ENCODE measurements around the gene ATP6V1C2.

ATP6V1C2 gene

DNA sequence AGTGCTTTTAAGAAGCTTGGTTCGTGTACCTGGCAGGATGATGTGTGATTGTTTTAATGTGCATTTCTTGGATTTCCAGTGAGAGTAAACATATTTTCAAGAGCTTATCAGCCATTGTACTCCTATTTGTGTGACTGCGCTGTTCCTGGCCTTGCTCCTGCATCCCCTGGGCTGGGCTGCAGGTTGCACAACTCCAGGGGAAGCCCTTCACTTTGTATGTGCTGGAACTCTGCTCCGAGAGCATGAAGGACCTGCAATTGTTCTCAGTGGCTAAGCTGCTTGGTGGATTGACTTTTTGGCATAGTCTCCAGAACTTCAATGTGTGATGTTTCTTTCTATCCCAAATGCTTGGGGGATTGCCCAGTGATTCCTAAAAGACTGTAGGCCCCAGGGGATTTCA, 18.8 kb downstream of the ATP6V1C2 start:
- Histone ChIP-seq H3K36me3 (ENCODE audit: control insufficient read depth in 2 of 2, insufficient read depth in 1 of 2, low read length in 2 of 2) (no peaks in the 10 kb centered on the region), H3K27ac (ENCODE audit: extremely low read depth, low read depth, low read length) (no peak overlapping the region), H3K9me3 (ENCODE audit: control insufficient read depth, insufficient read depth, low read depth, low read length) (no peaks in the 10 kb centered on the region), H3K4me1 (ENCODE audit: control insufficient read depth, insufficient read depth, low read length) (no peaks in the 10 kb centered on the region), H3K4me3 (ENCODE audit: low read depth, low read length) (no peak overlapping the region)
- no peak for TF ChIP-seq ZSCAN16 (tag by site-specific recombination; IDR thresholded peaks at IDR 0.05)
- TF ChIP-seq ZNF335 (tag by site-specific recombination; conservative IDR thresholded peaks at IDR 0.05): no peak
- no peak for TF ChIP-seq ZNF830 (tag by site-specific recombination; IDR thresholded peaks at IDR 0.05; ENCODE audit: low read depth)
- TF ChIP-seq, protein P1, sequence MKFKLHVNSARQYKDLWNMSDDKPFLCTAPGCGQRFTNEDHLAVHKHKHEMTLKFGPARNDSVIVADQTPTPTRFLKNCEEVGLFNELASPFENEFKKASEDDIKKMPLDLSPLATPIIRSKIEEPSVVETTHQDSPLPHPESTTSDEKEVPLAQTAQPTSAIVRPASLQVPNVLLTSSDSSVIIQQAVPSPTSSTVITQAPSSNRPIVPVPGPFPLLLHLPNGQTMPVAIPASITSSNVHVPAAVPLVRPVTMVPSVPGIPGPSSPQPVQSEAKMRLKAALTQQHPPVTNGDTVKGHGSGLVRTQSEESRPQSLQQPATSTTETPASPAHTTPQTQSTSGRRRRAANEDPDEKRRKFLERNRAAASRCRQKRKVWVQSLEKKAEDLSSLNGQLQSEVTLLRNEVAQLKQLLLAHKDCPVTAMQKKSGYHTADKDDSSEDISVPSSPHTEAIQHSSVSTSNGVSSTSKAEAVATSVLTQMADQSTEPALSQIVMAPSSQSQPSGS (tag by site-specific recombination; IDR thresholded peaks at IDR 0.05; ENCODE audit: low read depth): no peak
- no peak for TF ChIP-seq IKZF3 (tag by site-specific recombination; IDR thresholded peaks at IDR 0.05)
- TF ChIP-seq ZFP37 (tag by site-specific recombination; IDR thresholded peaks at IDR 0.05): no peak
- no peak for TF ChIP-seq KLF8 (tag by site-specific recombination; IDR thresholded peaks at IDR 0.05)
- TF ChIP-seq ZNF837 (tag by site-specific recombination; IDR thresholded peaks at IDR 0.05): no peak
- TF ChIP-seq ZNF37A (tag by site-specific recombination; IDR thresholded peaks at IDR 0.05): no peak
- no peak for TF ChIP-seq ZNF16 (tag by site-specific recombination; IDR thresholded peaks at IDR 0.05; ENCODE audit: low read depth)
- TF ChIP-seq ZBTB7A (tag by site-specific recombination; IDR thresholded peaks at IDR 0.05; ENCODE audit: low read depth): no peak
- no peak for TF ChIP-seq ZXDB (tag by site-specific recombination; IDR thresholded peaks at IDR 0.05)
- no peak for TF ChIP-seq ZNF544 (tag by site-specific recombination; IDR thresholded peaks at IDR 0.05)
- TF ChIP-seq, protein P2, sequence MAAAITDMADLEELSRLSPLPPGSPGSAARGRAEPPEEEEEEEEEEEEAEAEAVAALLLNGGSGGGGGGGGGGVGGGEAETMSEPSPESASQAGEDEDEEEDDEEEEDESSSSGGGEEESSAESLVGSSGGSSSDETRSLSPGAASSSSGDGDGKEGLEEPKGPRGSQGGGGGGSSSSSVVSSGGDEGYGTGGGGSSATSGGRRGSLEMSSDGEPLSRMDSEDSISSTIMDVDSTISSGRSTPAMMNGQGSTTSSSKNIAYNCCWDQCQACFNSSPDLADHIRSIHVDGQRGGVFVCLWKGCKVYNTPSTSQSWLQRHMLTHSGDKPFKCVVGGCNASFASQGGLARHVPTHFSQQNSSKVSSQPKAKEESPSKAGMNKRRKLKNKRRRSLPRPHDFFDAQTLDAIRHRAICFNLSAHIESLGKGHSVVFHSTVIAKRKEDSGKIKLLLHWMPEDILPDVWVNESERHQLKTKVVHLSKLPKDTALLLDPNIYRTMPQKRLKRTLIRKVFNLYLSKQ (tag by site-specific recombination; IDR thresholded peaks at IDR 0.05; ENCODE audit: borderline replicate concordance): no peak
- no peak for TF ChIP-seq ZFP41 (tag by site-specific recombination; IDR thresholded peaks at IDR 0.05; ENCODE audit: borderline replicate concordance)
- TF ChIP-seq GLIS2 (tag by site-specific recombination; IDR thresholded peaks at IDR 0.05): no peak
- TF ChIP-seq ZNF626 (tag by site-specific recombination; IDR thresholded peaks at IDR 0.05): no peak
- CTCF ChIA-PET: no interaction called here
- POLR2A ChIA-PET: no interaction called here

DNA sequence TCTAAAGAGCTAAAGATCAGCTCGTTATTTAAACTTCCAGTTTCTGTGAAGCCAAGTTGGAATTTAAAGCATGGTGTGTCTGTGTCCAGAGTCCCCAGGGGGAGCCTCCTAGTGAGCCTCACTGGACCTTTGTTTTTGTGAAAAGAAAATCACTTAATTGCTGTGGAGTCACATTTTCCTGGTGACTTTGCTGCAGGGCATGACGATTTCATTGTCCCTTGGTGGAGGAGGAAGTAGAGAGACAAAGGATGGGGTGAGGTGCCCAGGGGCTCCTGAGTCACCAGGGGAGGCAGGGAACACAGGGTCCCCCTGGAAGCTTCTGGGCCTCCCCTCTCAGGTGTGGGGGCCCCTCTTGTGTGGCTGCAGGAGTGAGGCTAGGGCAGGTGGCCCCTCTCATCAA, 19.7 kb downstream of the ATP6V1C2 start:
- H3K4me1 ChIP-seq (ENCODE audit: control insufficient read depth, insufficient read depth, low read length): no peaks in the 10 kb centered on the region
- CTCF ChIA-PET: no interaction called here
- H3K9me3 ChIP-seq (ENCODE audit: control insufficient read depth, insufficient read depth, low read depth, low read length): no peaks in the 10 kb centered on the region
- TF ChIP-seq ZNF140 (tag by site-specific recombination; IDR thresholded peaks at IDR 0.05) (no peak), ZFP3 (tag by site-specific recombination; IDR thresholded peaks at IDR 0.05; ENCODE audit: low read depth) (no peak), PRDM1 (tag by site-specific recombination; IDR thresholded peaks at IDR 0.05) (no peak), SCRT1 (tag by site-specific recombination; IDR thresholded peaks at IDR 0.05; ENCODE audit: borderline replicate concordance) (no peak), GLIS1 (tag by site-specific recombination; IDR thresholded peaks at IDR 0.05) (peak; percentile 65), ZFP37 (tag by site-specific recombination; IDR thresholded peaks at IDR 0.05) (no peak), BCL11B (tag by site-specific recombination; IDR thresholded peaks at IDR 0.05; ENCODE audit: low read depth) (no peak)
- TF ChIP-seq, protein P3, sequence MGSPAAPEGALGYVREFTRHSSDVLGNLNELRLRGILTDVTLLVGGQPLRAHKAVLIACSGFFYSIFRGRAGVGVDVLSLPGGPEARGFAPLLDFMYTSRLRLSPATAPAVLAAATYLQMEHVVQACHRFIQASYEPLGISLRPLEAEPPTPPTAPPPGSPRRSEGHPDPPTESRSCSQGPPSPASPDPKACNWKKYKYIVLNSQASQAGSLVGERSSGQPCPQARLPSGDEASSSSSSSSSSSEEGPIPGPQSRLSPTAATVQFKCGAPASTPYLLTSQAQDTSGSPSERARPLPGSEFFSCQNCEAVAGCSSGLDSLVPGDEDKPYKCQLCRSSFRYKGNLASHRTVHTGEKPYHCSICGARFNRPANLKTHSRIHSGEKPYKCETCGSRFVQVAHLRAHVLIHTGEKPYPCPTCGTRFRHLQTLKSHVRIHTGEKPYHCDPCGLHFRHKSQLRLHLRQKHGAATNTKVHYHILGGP (tag by site-specific recombination; IDR thresholded peaks at IDR 0.05): no peak
- no peak overlapping the region for H3K27ac ChIP-seq (ENCODE audit: extremely low read depth, low read depth, low read length)
- no peaks in the 10 kb centered on the region for H3K36me3 ChIP-seq (ENCODE audit: control insufficient read depth in 2 of 2, insufficient read depth in 1 of 2, low read length in 2 of 2)
- H3K4me3 ChIP-seq (ENCODE audit: low read depth, low read length): no peak overlapping the region
- POLR2A ChIA-PET: no interaction called here

All from HEK293 (cell line).